GM12878 (cell line): ENCODE measurements around the gene SFN.

Experiments
- EZH2 ChIP-seq: IDR thresholded peaks from 2 replicates; pipeline ENCODE4 v1.6.1; 2012; ENCODE audit warnings: low read depth, mild to moderate bottlenecking, control low read depth, inconsistent platforms, low read length, borderline replicate concordance; ENCODE audit not compliant: control insufficient read depth
- JUND ChIP-seq: IDR thresholded peaks from 2 replicates; pipeline ENCODE4 v1.6.1; 2012; ENCODE audit warnings: low read depth, mild to moderate bottlenecking, low read length, improper control_type of control experiment, moderate library complexity
- POU2F2 ChIP-seq: IDR thresholded peaks from 3 replicates; pipeline ENCODE4 v1.6.1; 2011; ENCODE audit warnings: low read depth, mild to moderate bottlenecking, low read length, borderline replicate concordance
- SPI1 ChIP-seq: IDR thresholded peaks from 2 replicates; pipeline ENCODE4 v1.6.1; 2011; ENCODE audit warnings: low read depth, mild to moderate bottlenecking, low read length, moderate library complexity, borderline replicate concordance; ENCODE audit not compliant: insufficient read depth
- SUZ12 ChIP-seq: fragments of 200-600 bp; sonication (generic); IDR thresholded peaks from one replicate; pipeline ENCODE4 v1.6.1; 2018; ENCODE audit warnings: antibody characterized with exemption, mild to moderate bottlenecking; ENCODE audit not compliant: unreplicated experiment
- TAF1 ChIP-seq: IDR thresholded peaks from 2 replicates; pipeline ENCODE4 v1.6.1; 2011; ENCODE audit warnings: mild to moderate bottlenecking, low read depth, low read length, borderline replicate concordance
- TF ChIP-seq, protein P1 (sequence below): fragments of 450-650 bp; formaldehyde crosslinking; IDR thresholded peaks from 2 replicates; pipeline ENCODE4 v1.4.0; 2020; ENCODE audit warnings: mild to moderate bottlenecking, moderate library complexity
- TF ChIP-seq, protein P2 (sequence below): IDR thresholded peaks from 2 replicates; pipeline ENCODE4 v1.6.1; 2012; ENCODE audit warnings: low read depth, low read length, improper control_type of control experiment

DNA sequence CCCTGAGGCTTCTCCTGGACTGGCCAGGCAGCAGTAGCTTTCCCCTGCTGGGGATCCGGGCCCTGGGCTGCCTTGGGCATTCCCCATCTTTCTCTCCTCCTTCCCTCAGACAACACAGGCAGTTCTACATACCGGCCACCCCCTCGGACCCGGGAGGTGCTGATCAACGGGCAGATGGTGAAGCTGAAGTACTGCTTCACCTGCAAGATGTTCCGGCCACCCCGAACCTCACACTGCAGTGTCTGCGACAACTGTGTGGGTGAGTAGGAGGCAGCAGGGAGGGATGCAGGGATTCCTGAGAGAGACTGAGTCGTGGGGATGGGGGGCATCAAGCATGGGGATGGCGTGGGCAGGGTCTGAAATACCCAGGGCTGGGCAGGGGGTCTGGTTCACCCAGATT lies 14.4 kb upstream of the SFN start:
- TF ChIP-seq EZH2 (no peak), SUZ12 (no peak), JUND (no peak), TAF1 (no peak), SPI1 (no peak), POU2F2 (no peak)
- TF ChIP-seq, protein P1, sequence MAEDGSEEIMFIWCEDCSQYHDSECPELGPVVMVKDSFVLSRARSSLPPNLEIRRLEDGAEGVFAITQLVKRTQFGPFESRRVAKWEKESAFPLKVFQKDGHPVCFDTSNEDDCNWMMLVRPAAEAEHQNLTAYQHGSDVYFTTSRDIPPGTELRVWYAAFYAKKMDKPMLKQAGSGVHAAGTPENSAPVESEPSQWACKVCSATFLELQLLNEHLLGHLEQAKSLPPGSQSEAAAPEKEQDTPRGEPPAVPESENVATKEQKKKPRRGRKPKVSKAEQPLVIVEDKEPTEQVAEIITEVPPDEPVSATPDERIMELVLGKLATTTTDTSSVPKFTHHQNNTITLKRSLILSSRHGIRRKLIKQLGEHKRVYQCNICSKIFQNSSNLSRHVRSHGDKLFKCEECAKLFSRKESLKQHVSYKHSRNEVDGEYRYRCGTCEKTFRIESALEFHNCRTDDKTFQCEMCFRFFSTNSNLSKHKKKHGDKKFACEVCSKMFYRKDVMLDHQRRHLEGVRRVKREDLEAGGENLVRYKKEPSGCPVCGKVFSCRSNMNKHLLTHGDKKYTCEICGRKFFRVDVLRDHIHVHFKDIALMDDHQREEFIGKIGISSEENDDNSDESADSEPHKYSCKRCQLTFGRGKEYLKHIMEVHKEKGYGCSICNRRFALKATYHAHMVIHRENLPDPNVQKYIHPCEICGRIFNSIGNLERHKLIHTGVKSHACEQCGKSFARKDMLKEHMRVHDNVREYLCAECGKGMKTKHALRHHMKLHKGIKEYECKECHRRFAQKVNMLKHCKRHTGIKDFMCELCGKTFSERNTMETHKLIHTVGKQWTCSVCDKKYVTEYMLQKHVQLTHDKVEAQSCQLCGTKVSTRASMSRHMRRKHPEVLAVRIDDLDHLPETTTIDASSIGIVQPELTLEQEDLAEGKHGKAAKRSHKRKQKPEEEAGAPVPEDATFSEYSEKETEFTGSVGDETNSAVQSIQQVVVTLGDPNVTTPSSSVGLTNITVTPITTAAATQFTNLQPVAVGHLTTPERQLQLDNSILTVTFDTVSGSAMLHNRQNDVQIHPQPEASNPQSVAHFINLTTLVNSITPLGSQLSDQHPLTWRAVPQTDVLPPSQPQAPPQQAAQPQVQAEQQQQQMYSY (CRISPR knock-in tag), result no peak
- TF ChIP-seq, protein P2, sequence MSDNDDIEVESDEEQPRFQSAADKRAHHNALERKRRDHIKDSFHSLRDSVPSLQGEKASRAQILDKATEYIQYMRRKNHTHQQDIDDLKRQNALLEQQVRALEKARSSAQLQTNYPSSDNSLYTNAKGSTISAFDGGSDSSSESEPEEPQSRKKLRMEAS, result no peak
